ENCODE measurements around the gene STX12.
"Not testable (repeated sequence)": the region's sequence is repeated elsewhere in the genome, so short reads cannot be mapped to it uniquely, and the experiment has no call there.

The STX12 gene

GRCh38 chr1:27824411-27824810 is 51.4 kb downstream of the STX12 start:
- DNase-seq (ENCODE audit: low spot score) = no peak
- TF ChIP-seq CTCF (IDR thresholded peaks at IDR 0.05; ENCODE audit: extremely low read depth, insufficient read depth, missing control alignments) = no peak
- in situ Hi-C loops (cut with MboI; ENCODE audit: low pct_unique_long_range_greater_than_20kb, low sequenced_read_pairs, unreplicated experiment) = no loop called here

- DNase-seq (ENCODE audit: low spot score); in situ Hi-C loops (cut with MboI; ENCODE audit: low pct_unique_long_range_greater_than_20kb, low sequenced_read_pairs, unreplicated experiment): not testable (repeated sequence)
Measured at GRCh38 chr1:27829339-27829960, 56.4 kb downstream of the STX12 start.

- in situ Hi-C loops (cut with MboI; ENCODE audit: low pct_unique_long_range_greater_than_20kb, low sequenced_read_pairs, unreplicated experiment) = no loop called here
- no peak for TF ChIP-seq CTCF (IDR thresholded peaks at IDR 0.05; ENCODE audit: extremely low read depth, insufficient read depth, missing control alignments)
- peak; percentile 88 for DNase-seq (ENCODE audit: low spot score)
Measured at GRCh38 chr1:27830621-27831440, 57.8 kb downstream of the STX12 start, which contains the start of gene PPP1R8. PPP1R8 (plus strand) TSS chr1:27830782; CDS start chr1:27830836, 54 bp downstream.

GRCh38 chr1:27831568-27832410 is 58.8 kb downstream of the STX12 start:
- in situ Hi-C loops (cut with MboI; ENCODE audit: low pct_unique_long_range_greater_than_20kb, low sequenced_read_pairs, unreplicated experiment) = no loop called here
- no peak for DNase-seq (ENCODE audit: low spot score)
- no peak for TF ChIP-seq CTCF (IDR thresholded peaks at IDR 0.05; ENCODE audit: extremely low read depth, insufficient read depth, missing control alignments)

GRCh38 chr1:27832762-27833161 is 59.7 kb downstream of the STX12 start:
- DNase-seq (ENCODE audit: low spot score) = no peak
- no peak for TF ChIP-seq CTCF (IDR thresholded peaks at IDR 0.05; ENCODE audit: extremely low read depth, insufficient read depth, missing control alignments)
- in situ Hi-C loops (cut with MboI; ENCODE audit: low pct_unique_long_range_greater_than_20kb, low sequenced_read_pairs, unreplicated experiment) = no loop called here

- no peak for DNase-seq (ENCODE audit: low spot score)
- no peak for TF ChIP-seq CTCF (IDR thresholded peaks at IDR 0.05; ENCODE audit: extremely low read depth, insufficient read depth, missing control alignments)
- in situ Hi-C loops (cut with MboI; ENCODE audit: low pct_unique_long_range_greater_than_20kb, low sequenced_read_pairs, unreplicated experiment) = no loop called here
Measured at GRCh38 chr1:27833470-27833869, 60.5 kb downstream of the STX12 start.
